RWPE2 (cell line): ENCODE measurements around the gene KRT76.

ENCODE experiments used
- ATAC-seq: fragments of 200-7000 bp; cut with Tn5 transposase; 3 replicates; pipeline ENCODE4 v1.9.1; 2021; ENCODE audit warnings: low read depth
- DNase-seq: peaks from one replicate; pipeline ENCODE4 v3.0.0-alpha.2; 2020; ENCODE audit warnings: low spot score
- H3K27ac ChIP-seq: fragments of 450-650 bp; 2 replicates; pipeline ENCODE4 v1.5.1; 2017; ENCODE audit warnings: mild to moderate bottlenecking; ENCODE audit not compliant: poor library complexity, severe bottlenecking
- H3K27me3 ChIP-seq: fragments of 250-450 bp; sonication (Bioruptor Pico); 2 replicates; pipeline ENCODE4 v1.5.1; 2021; ENCODE audit warnings: mild to moderate bottlenecking, moderate library complexity; ENCODE audit not compliant: insufficient read depth, poor library complexity, severe bottlenecking
- H3K36me3 ChIP-seq: fragments of 250-450 bp; sonication (Bioruptor Pico); 2 replicates; pipeline ENCODE4 v1.5.1; 2020; ENCODE audit warnings: low read depth, mild to moderate bottlenecking, moderate library complexity
- H3K4me1 ChIP-seq: fragments of 250-450 bp; sonication (Bioruptor Pico); 2 replicates; pipeline ENCODE4 v1.5.1; 2021; ENCODE audit warnings: mild to moderate bottlenecking, moderate library complexity; ENCODE audit not compliant: insufficient read depth, poor library complexity, severe bottlenecking
- H3K4me3 ChIP-seq: fragments of 250-450 bp; sonication (Bioruptor Pico); 2 replicates; pipeline ENCODE4 v1.5.1; 2021; ENCODE audit warnings: mild to moderate bottlenecking, moderate library complexity; ENCODE audit not compliant: severe bottlenecking
- H3K9me3 ChIP-seq: fragments of 250-450 bp; sonication (Bioruptor Pico); 2 replicates; pipeline ENCODE4 v1.5.1; 2021; ENCODE audit warnings: mild to moderate bottlenecking, moderate library complexity; ENCODE audit not compliant: severe bottlenecking
- CTCF ChIP-seq: fragments of 450-650 bp; IDR thresholded peaks from one replicate; pipeline ENCODE4 v1.5.1; 2017; ENCODE audit warnings: mild to moderate bottlenecking, moderate library complexity; ENCODE audit not compliant: poor library complexity, severe bottlenecking

The KRT76 gene

GRCh38 chr12:52822771-52823510, 45.8 kb upstream of the KRT76 start:
- no peak for ATAC-seq

GRCh38 chr12:52821826-52822660, 44.9 kb upstream of the KRT76 start:
- Histone ChIP-seq H3K36me3 (no peaks in the 10 kb centered on the region), H3K9me3 (no peaks in the 10 kb centered on the region), H3K27me3 (no peaks in the 10 kb centered on the region), H3K4me1 (no peaks in the 10 kb centered on the region), H3K4me3 (no peak overlapping the region), H3K27ac (no peak overlapping the region)
- ATAC-seq (peak; percentile 72), DNase-seq (no peak)
- TF ChIP-seq CTCF = no peak

More at GRCh38 chr12:52822771-52823510, 45.8 kb upstream of the KRT76 start:
- no peak overlapping the region for H3K27ac ChIP-seq
- no peak overlapping the region for H3K4me3 ChIP-seq
- no peak for DNase-seq
- no peaks in the 10 kb centered on the region for H3K9me3 ChIP-seq
- H3K36me3 ChIP-seq = no peaks in the 10 kb centered on the region
- no peak for TF ChIP-seq CTCF
- H3K27me3 ChIP-seq = no peaks in the 10 kb centered on the region
- no peaks in the 10 kb centered on the region for H3K4me1 ChIP-seq

GRCh38 chr12:52821071-52821730, 44.1 kb upstream of the KRT76 start:
- no peaks in the 10 kb centered on the region for H3K27me3 ChIP-seq
- H3K4me3 ChIP-seq = no peak overlapping the region
- H3K4me1 ChIP-seq = no peaks in the 10 kb centered on the region
- H3K36me3 ChIP-seq = no peaks in the 10 kb centered on the region
- DNase-seq = no peak
- no peak for ATAC-seq
- H3K27ac ChIP-seq = no peak overlapping the region
- no peak for TF ChIP-seq CTCF
- no peaks in the 10 kb centered on the region for H3K9me3 ChIP-seq

- no peaks in the 10 kb centered on the region for H3K27me3 ChIP-seq
- H3K4me3 ChIP-seq = no peak overlapping the region
- H3K9me3 ChIP-seq = no peaks in the 10 kb centered on the region
- no peak overlapping the region for H3K27ac ChIP-seq
- TF ChIP-seq CTCF = no peak
- DNase-seq (no peak), ATAC-seq (no peak)
- H3K4me1 ChIP-seq = no peaks in the 10 kb centered on the region
- no peaks in the 10 kb centered on the region for H3K36me3 ChIP-seq
These were observed 43.4 kb upstream of the KRT76 start for GRCh38 chr12:52820521-52820920.
